DMS53 treated with DMSO at 0.1 percent for 48 hours (cell line): ENCODE results near the gene PELI1.
"Not testable (repeated sequence)": the region's sequence is repeated elsewhere in the genome, so short reads cannot be mapped to it uniquely, and the experiment has no call there.

Experiments used
- DNase-seq: peaks from one replicate; lab custom pipeline; 2025; ENCODE audit not compliant: unreplicated experiment; lab: John Stamatoyannopoulos, UW

PELI1 gene

GRCh38 chr2:64092502-64092901 is 51.7 kb downstream of the PELI1 start:
- DNase-seq = no peak

GRCh38 chr2:64090264-64090663 is 54.0 kb downstream of the PELI1 start:
- no peak for DNase-seq

GRCh38 chr2:64086347-64087082 is 57.7 kb downstream of the PELI1 start:
- DNase-seq = no peak

- no peak for DNase-seq
Measured at GRCh38 chr2:64085936-64086335, 58.3 kb downstream of the PELI1 start.

- DNase-seq = no peak
Measured at GRCh38 chr2:64081046-64081445, 63.2 kb downstream of the PELI1 start.

GRCh38 chr2:64080179-64080578 is 64.0 kb downstream of the PELI1 start:
- no peak for DNase-seq

- not testable (repeated sequence) for DNase-seq
Measured at GRCh38 chr2:64079688-64080087, 64.5 kb downstream of the PELI1 start.

GRCh38 chr2:64076828-64077227 is 67.4 kb downstream of the PELI1 start:
- not testable (repeated sequence) for DNase-seq

- not testable (repeated sequence) for DNase-seq
Measured at GRCh38 chr2:64074616-64075015, 69.6 kb downstream of the PELI1 start.

- DNase-seq = no peak
Measured at GRCh38 chr2:64067326-64067725, 76.9 kb downstream of the PELI1 start.

- DNase-seq = no peak
Measured at GRCh38 chr2:64065516-64065915, 78.7 kb downstream of the PELI1 start.

GRCh38 chr2:64063924-64064331 is 80.3 kb downstream of the PELI1 start:
- DNase-seq = peak; percentile 88

- peak; percentile 77 for DNase-seq
Measured at GRCh38 chr2:64063454-64063853, 80.8 kb downstream of the PELI1 start.

- peak; percentile 77 for DNase-seq
Measured at GRCh38 chr2:64062840-64063239, 81.4 kb downstream of the PELI1 start.

- DNase-seq = no peak
Measured at GRCh38 chr2:64059270-64059669, 85.0 kb downstream of the PELI1 start.

GRCh38 chr2:64056021-64056420 is 88.2 kb downstream of the PELI1 start:
- DNase-seq = no peak

GRCh38 chr2:64054161-64054915 is 89.9 kb downstream of the PELI1 start:
- no peak for DNase-seq

- DNase-seq = no peak
Measured at GRCh38 chr2:64052463-64053241, 91.6 kb downstream of the PELI1 start.

GRCh38 chr2:64049633-64050220 is 94.5 kb downstream of the PELI1 start:
- peak; percentile 62 for DNase-seq

- no peak for DNase-seq
Measured at GRCh38 chr2:64045938-64046337, 98.3 kb downstream of the PELI1 start.
